ENCODE measurements around the gene ADPRHL1. TPM values are rescaled to one million over a fixed set of nuclear protein-coding genes. Genes with fewer than 3 reads are reported as not detected.

The ADPRHL1 gene
- total RNA-seq, 1 donor = 5.1 TPM

GRCh38 chr13:113485545-113485944, 32.3 kb upstream of the ADPRHL1 start:
- Histone ChIP-seq H4K20me1 (ENCODE audit: insufficient read depth, low read length) (peaks cover 41% of the 10 kb centered on the region), H2AFZ (ENCODE audit: low read length) (no peak overlapping the region), H3K4me1 (ENCODE audit: insufficient read depth, low read length) (peaks cover 18% of the 10 kb centered on the region), H3K27ac (ENCODE audit: low read depth, low read length) (no peak overlapping the region), H3K4me3 (ENCODE audit: insufficient read depth, low read length) (no peak overlapping the region), H3K36me3 (ENCODE audit: insufficient read depth, low read length) (no peaks in the 10 kb centered on the region), H3K27me3 (ENCODE audit: insufficient read depth, low read length) (no peaks in the 10 kb centered on the region), H3K9me3 (ENCODE audit: low read depth, low read length) (no peaks in the 10 kb centered on the region), H3K4me2 (ENCODE audit: insufficient read depth, low read length) (no peak overlapping the region), H3K79me2 (ENCODE audit: insufficient read depth, low read length) (peaks cover 86% of the 10 kb centered on the region)
- DNase-seq (ENCODE audit: insufficient read length, low spot score, missing footprints) = no peak
- TF ChIP-seq CTCF (IDR thresholded peaks at IDR 0.05; ENCODE audit: extremely low read depth, low read depth, low read length) = no peak

GRCh38 chr13:113483504-113484293, 30.4 kb upstream of the ADPRHL1 start:
- H3K4me3 ChIP-seq (ENCODE audit: insufficient read depth, low read length) = no peak overlapping the region
- peaks cover 4% of the 10 kb centered on the region for H3K4me1 ChIP-seq (ENCODE audit: insufficient read depth, low read length)
- no peak overlapping the region for H3K4me2 ChIP-seq (ENCODE audit: insufficient read depth, low read length)
- no peak overlapping the region for H2AFZ ChIP-seq (ENCODE audit: low read length)
- no peak for TF ChIP-seq CTCF (IDR thresholded peaks at IDR 0.05; ENCODE audit: extremely low read depth, low read depth, low read length)
- H3K27ac ChIP-seq (ENCODE audit: low read depth, low read length) = no peak overlapping the region
- H3K27me3 ChIP-seq (ENCODE audit: insufficient read depth, low read length) = no peaks in the 10 kb centered on the region
- H3K36me3 ChIP-seq (ENCODE audit: insufficient read depth, low read length) = peaks cover 11% of the 10 kb centered on the region
- H3K79me2 ChIP-seq (ENCODE audit: insufficient read depth, low read length) = peaks cover 72% of the 10 kb centered on the region
- no peaks in the 10 kb centered on the region for H3K9me3 ChIP-seq (ENCODE audit: low read depth, low read length)
- DNase-seq (ENCODE audit: insufficient read length, low spot score, missing footprints) = no peak
- peaks cover 30% of the 10 kb centered on the region for H4K20me1 ChIP-seq (ENCODE audit: insufficient read depth, low read length)

GRCh38 chr13:113483081-113483480, 29.8 kb upstream of the ADPRHL1 start:
- no peak for DNase-seq (ENCODE audit: insufficient read length, low spot score, missing footprints)
- Histone ChIP-seq H3K36me3 (ENCODE audit: insufficient read depth, low read length) (peaks cover 11% of the 10 kb centered on the region), H3K79me2 (ENCODE audit: insufficient read depth, low read length) (peaks cover 66% of the 10 kb centered on the region), H3K27ac (ENCODE audit: low read depth, low read length) (no peak overlapping the region), H3K27me3 (ENCODE audit: insufficient read depth, low read length) (no peaks in the 10 kb centered on the region), H3K4me3 (ENCODE audit: insufficient read depth, low read length) (no peak overlapping the region), H2AFZ (ENCODE audit: low read length) (no peak overlapping the region), H3K4me2 (ENCODE audit: insufficient read depth, low read length) (no peak overlapping the region), H3K9me3 (ENCODE audit: low read depth, low read length) (no peaks in the 10 kb centered on the region), H3K4me1 (ENCODE audit: insufficient read depth, low read length) (no peaks in the 10 kb centered on the region), H4K20me1 (ENCODE audit: insufficient read depth, low read length) (peaks cover 24% of the 10 kb centered on the region)
- no peak for TF ChIP-seq CTCF (IDR thresholded peaks at IDR 0.05; ENCODE audit: extremely low read depth, low read depth, low read length)

GRCh38 chr13:113479179-113479578, 25.9 kb upstream of the ADPRHL1 start:
- no peak for DNase-seq (ENCODE audit: insufficient read length, low spot score, missing footprints)
- peaks cover 28% of the 10 kb centered on the region for H3K79me2 ChIP-seq (ENCODE audit: insufficient read depth, low read length)

More at GRCh38 chr13:113479179-113479578, 25.9 kb upstream of the ADPRHL1 start:
- TF ChIP-seq CTCF (IDR thresholded peaks at IDR 0.05; ENCODE audit: extremely low read depth, low read depth, low read length) = no peak
- no peak overlapping the region for H2AFZ ChIP-seq (ENCODE audit: low read length)
- no peak overlapping the region for H3K4me2 ChIP-seq (ENCODE audit: insufficient read depth, low read length)
- H3K27ac ChIP-seq (ENCODE audit: low read depth, low read length) = no peak overlapping the region
- peaks cover 32% of the 10 kb centered on the region for H3K36me3 ChIP-seq (ENCODE audit: insufficient read depth, low read length)
- H3K27me3 ChIP-seq (ENCODE audit: insufficient read depth, low read length) = no peaks in the 10 kb centered on the region
- H4K20me1 ChIP-seq (ENCODE audit: insufficient read depth, low read length) = peaks cover 9% of the 10 kb centered on the region
- no peaks in the 10 kb centered on the region for H3K4me1 ChIP-seq (ENCODE audit: insufficient read depth, low read length)
- no peak overlapping the region for H3K4me3 ChIP-seq (ENCODE audit: insufficient read depth, low read length)
- no peaks in the 10 kb centered on the region for H3K9me3 ChIP-seq (ENCODE audit: low read depth, low read length)

All from osteoblast (primary cell).